Middle frontal gyrus (tissue), 1 donor: ENCODE results near the gene ADGRD1.
"Not testable (repeated sequence)": the region's sequence is repeated elsewhere in the genome, so short reads cannot be mapped to it uniquely, and the experiment has no call there.

ENCODE experiments used
- DNase-seq: peaks from one replicate; pipeline ENCODE4 v3.0.0-alpha.2; 2015; ENCODE audit warnings: low spot score; ENCODE audit errors: extremely low spot score

The ADGRD1 gene

DNA sequence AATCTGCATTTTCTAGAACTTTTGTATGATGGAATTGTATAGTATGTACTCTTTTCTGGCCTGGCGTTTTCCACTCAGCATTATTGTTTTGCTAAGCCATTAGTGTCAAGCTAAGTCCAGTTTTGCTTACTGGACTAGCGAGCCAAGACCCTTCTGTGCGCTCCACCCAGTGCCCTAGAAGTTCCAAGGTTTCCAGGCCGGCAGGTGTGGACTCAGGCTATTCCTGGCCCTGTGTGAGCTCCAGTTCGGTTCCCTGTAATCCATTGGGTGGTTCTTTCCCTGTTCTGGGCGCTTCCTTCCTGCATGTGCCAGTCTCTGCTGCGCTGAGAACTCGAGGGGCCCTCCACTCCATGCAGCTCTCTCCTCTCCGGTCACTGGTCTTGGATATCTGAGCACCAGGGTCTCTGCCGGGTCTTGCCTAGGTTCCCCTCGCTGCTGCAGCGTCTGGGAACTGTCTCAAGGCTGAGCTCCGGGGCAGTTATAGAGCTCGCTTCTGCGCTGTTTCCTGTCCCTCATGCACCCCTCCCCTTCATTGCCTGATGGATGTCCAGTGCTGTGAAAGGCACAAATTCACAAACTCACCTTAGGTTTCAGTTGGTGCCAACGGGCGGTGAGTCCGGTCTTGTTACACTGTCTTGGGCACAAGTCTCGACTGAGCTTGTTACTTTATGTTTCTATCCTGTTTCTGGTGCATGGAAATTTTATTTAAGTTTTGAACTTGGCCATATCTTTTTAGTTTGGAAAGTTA is 100.8 kb downstream of the ADGRD1 start:
- no peak for DNase-seq

DNA sequence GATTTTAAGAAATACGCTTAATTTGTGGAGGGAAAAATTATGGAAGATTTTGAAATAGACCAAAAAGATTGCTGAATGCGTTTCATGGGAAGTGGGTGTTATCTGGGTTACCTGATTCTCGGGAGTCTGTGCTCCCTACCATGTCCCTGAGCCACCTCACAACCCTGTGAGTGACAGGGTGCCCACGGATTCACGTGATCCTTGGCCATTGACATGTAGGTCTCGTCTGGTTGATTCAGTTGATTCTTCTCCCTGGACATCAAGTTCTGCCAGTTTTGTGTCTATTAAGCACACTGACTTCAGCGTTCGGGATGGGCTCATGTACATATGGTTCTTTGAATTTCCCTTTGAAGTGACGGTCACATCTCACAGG is 101.4 kb downstream of the ADGRD1 start:
- DNase-seq: no peak

DNA sequence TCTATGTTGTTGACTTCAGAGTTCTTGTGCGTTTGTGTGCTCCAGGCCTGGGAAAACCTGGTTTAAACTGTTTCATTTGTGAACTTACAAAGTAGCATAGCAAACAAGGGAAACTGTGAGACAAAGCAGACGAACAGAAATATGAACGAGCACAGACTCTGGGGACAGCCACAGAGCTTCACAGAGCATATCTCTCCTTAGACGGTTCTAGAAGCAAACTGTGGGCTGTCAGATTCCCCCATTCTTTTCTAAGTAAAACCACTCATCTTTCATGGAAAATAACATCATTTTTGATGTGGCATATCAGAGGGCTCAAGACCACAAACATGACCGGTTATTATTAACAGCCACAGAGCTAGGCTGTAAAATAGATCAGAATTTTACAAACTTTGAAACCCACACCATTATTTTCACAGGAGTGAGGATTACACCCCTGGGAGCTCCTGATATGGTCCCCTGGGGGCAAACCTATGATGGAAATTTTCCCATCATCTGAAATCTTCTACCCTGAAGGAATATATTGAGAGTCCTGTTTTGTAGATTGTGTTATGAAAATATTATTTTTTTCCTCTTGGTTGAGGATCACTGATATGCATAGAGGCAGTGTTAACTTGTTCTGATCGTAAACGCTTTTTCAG is 102.0 kb downstream of the ADGRD1 start:
- no peak for DNase-seq

DNA sequence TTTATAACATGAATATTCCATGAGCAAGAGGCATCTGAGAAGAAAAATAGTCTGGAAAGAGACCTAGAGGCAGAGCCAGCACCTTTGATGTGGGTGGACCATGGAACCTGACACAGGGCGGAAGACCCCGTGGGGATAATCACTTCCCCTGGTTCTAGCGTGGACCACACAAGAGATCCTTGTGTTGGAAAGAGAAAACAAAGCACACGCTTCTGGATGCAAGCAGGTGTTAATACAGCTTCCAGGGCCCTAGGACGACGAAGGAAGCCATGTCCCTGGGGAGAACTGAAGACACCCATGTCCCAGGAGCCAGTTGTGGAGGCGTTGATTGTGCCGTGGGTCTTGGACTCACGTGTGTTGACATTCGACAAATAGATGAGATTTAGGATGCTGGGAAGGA is 102.9 kb downstream of the ADGRD1 start:
- DNase-seq: no peak

DNA sequence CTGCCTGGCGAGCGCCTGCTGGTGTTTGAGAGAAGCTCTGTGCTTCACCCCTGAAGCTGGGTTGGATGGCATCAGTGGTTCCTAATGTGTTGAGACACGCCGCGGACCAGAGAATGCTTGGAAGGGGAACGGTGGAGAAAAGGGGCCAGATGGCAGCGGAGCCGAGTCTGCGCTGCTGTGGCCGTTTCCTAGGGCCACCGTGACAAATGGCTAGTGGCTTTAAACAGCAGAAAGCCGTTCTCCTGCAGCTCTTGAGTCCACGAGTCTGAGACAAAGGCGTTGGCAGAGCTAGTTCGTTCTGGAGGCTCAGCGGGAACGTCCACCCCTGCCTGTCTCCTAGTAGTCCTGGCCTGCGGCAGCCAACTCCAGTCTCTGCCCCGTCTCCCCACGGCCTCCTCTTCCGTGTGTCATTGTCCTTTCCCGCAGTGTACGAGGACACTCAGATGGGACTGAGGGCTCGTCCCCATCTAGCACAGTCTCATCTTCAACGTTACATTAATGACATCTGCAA is 103.6 kb downstream of the ADGRD1 start:
- DNase-seq: no peak

DNA sequence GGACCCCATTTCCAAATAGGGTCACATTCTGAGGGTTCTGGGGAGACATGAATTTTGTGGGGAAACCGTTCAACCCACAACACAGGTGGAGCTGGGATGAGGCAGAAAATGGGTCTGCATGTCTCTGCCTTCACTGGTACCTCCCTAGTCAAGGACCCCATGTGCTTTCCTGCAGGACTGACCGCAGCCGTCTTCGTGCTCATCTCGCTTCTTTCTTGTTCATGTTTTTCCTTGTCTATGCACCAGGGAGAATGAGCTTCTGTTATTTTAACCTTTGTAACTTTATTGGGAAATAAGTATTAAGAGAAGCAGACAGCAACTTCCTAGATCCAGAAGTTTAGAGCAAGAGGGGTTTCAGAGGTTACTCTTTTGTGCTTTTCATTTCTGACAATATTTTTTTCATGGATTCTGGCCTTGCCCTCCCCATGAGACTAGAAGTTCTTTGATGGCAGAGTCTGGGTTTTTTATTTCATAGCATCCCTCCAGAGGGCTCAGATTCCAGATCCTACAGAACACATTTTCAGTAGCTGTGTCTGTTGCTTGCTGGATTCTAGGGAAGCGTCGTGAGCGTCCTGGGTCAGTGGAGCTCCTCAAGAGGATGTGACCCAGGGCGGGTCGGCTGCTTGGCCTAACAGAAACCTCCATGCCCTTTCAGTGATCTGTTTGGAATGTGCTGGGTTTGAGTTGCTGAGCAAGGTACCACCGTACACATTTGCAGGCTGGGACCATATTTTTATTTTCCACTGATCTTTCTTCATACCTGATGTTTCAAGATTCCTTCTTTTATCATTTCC is 104.2 kb downstream of the ADGRD1 start:
- no peak for DNase-seq

DNA sequence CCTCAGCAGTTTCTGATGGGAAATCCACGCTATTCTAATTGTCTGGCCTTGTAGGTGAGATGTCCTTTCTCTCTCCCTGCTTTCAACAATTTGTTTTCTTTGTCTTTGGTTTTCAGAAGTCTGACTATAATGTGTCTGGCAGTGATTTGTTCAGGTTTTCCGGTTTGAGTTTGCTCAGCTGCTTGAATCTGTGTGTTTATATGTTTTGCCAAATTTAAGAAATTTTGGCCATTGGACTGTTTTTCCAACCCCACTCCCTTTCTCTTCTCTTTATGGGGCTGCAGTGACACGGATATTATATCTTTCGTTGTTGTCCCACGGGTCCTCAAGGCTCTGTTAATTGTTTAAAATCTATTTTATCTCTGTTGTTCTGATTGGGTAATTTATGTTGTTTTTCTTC is 105.0 kb downstream of the ADGRD1 start:
- no peak for DNase-seq

- DNase-seq: no peak
These were observed 106.5 kb downstream of the ADGRD1 start for GRCh38 chr12:131060011-131060703.

DNA sequence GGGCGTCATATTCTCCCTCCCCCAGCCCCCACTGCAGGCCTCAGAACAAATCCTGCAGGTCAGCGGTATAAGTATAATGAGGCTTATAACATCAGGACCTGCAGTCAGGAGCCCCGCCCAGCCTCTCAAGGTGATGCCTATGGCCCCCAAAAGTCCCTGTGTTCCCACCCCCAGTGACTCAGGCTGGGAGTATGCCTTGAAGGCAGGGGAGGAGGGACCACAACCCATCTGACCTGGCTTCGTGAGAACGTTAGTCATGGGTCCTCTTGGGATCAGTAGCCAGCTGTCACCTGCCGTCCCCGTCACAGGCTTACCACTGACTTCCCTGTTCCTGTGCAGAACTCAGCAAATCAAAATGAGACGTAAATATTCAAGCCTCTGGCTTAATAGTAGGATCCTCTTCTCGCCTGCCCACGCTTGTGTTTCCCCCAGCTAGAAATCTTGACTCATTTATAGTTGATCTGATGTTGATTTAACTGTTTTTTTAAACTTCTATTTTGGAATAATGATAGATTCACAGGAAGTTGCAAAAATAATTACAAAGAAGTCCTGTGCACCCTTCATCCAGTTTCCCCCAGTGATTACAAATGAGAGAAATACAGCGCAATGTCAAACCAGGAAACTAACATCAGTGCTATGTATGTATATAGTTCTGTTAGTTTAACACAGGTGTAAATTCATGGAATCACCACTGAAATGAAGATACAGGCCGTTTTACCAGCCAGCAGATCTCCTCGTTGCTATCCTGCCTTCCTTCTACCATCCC is 107.5 kb downstream of the ADGRD1 start:
- no peak for DNase-seq

GRCh38 chr12:131063413-131063812 is 109.7 kb downstream of the ADGRD1 start:
- DNase-seq: no peak

- DNase-seq: no peak
These were observed 110.3 kb downstream of the ADGRD1 start for GRCh38 chr12:131063960-131064359.

- DNase-seq: no peak
These were observed 111.6 kb downstream of the ADGRD1 start for GRCh38 chr12:131065279-131065678.

- no peak for DNase-seq
These were observed 112.1 kb downstream of the ADGRD1 start for GRCh38 chr12:131065801-131066200.

- DNase-seq: no peak
These were observed 112.6 kb downstream of the ADGRD1 start for GRCh38 chr12:131066207-131066885.

DNA sequence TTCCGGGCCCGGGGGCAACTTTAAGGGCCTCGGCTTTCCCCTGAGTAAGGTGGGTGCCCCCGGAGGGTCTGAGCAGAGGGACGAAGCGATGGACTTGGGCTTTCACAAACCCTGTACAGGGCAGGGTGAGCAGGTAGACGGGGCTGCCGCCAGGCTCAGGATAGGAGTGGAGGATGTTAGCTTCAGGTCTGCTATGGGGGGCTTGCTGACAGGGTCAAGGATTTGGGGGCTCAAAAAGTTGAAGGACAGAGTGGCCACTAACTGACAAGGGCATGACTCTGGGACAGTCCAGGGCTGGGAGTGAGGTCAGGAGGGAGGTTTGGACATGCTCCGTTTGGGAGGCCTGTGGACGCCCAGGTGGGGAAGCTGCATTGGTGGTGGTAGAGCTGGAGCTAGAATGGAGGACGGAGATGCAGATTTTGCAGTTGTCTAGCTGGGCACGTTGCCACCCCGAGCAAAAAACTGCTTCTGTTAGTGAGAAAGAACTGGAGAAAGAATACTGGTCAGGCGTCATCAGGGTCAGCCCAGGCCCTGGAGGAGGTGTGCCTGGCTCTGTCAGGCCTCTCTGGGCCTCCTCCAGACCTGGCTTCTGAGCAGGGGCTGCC is 113.3 kb downstream of the ADGRD1 start:
- DNase-seq: no peak

- no peak for DNase-seq
These were observed 114.5 kb downstream of the ADGRD1 start for GRCh38 chr12:131067981-131068851.

DNA sequence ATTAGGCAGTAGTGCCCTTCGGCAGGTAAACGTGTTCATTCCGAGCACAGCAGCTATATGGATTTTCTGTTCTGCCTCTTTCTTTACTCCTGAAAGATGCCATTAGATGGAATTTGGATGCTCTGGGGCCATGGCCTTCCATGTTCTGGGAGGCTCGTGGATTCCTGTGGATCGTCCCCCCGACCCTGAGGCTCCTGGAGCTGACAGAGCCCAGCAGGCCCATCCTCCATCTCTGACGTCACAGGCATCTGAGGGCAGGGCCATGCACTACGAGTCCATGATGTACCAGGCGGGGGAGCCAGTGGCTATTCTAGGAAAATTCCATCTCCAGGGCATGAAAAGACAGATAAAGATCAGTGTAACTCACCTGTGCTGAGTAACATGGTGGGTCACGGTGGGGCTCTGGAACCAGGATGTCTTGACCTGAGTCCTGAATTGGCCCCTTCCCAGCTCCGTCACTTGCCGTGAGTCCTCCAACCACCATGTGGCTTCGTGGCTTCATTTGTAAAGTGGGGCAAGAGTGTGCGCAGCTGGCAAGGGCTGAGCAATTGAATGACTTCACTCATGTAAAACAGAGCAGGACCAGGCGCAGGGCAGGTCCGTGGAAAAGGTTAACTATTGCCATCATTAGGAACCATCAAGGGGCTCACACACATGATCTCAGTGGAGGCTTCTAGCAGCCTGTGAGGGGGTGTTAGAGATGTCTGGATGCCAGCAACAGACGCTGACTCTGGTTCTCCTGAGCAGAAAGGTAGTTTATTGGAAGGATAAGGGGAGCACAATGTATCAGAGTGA is 115.4 kb downstream of the ADGRD1 start:
- DNase-seq: not testable (repeated sequence)

DNA sequence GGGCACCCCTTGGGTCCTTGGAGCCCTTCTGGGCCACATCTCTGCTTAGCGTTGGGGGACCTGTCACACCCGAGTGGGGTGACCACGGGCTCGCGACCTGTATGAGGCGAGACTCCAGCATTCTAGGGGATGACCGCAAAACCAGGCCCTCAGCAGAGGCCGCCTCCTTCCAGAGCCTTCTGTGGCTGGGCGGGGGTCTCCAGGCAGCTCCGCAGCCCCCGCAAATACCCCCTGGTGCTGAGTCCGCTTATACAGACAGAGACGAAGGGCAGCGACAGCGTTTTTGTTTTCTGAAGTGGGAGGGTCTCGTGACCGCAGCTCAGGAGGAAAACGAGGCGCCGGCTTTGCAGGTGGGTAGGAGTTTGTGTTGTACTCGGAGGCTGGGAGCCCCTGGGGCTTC is 116.4 kb downstream of the ADGRD1 start:
- not testable (repeated sequence) for DNase-seq
